ENCODE results near the gene ASGR1.

GRCh38 chr17:7222093-7222971 lies 43.2 kb upstream of the ASGR1 start:
- TF ChIP-seq, protein P1, sequence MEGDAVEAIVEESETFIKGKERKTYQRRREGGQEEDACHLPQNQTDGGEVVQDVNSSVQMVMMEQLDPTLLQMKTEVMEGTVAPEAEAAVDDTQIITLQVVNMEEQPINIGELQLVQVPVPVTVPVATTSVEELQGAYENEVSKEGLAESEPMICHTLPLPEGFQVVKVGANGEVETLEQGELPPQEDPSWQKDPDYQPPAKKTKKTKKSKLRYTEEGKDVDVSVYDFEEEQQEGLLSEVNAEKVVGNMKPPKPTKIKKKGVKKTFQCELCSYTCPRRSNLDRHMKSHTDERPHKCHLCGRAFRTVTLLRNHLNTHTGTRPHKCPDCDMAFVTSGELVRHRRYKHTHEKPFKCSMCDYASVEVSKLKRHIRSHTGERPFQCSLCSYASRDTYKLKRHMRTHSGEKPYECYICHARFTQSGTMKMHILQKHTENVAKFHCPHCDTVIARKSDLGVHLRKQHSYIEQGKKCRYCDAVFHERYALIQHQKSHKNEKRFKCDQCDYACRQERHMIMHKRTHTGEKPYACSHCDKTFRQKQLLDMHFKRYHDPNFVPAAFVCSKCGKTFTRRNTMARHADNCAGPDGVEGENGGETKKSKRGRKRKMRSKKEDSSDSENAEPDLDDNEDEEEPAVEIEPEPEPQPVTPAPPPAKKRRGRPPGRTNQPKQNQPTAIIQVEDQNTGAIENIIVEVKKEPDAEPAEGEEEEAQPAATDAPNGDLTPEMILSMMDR (IDR thresholded peaks at IDR 0.05 in 4 of 5, conservative IDR thresholded peaks at IDR 0.05 in 1 of 5), result no peak
- TF ChIP-seq POLR2A (IDR thresholded peaks at IDR 0.05), result no peak

All from gastrocnemius medialis (tissue), 4 donors.